ENCODE measurements around the gene BANF2. TPM values are rescaled to one million over a fixed set of nuclear protein-coding genes. Genes with fewer than 3 reads are reported as not detected.

BANF2 gene
- total and polyA plus RNA-seq, 2 of the 4 experiments (the other 2 are of a cell fraction) = not detected

- TF ChIP-seq POLR2A (IDR thresholded peaks at IDR 0.05; ENCODE audit: low read depth, low read length) (no peak), BHLHE40 (IDR thresholded peaks at IDR 0.05; ENCODE audit: low read depth, low read length) (no peak), RAD21 (IDR thresholded peaks at IDR 0.05; ENCODE audit: low read length) (no peak), FOS (IDR thresholded peaks at IDR 0.05; ENCODE audit: low read depth, low read length) (no peak), USF2 (IDR thresholded peaks at IDR 0.05; ENCODE audit: low read depth, low read length) (no peak), NFE2L2 (IDR thresholded peaks at IDR 0.05; ENCODE audit: low read depth, low read length) (no peak), MAFK (IDR thresholded peaks at IDR 0.05; ENCODE audit: low read depth, low read length) (no peak), CEBPB (IDR thresholded peaks at IDR 0.05; ENCODE audit: low read depth, low read length) (no peak), RFX5 (IDR thresholded peaks at IDR 0.05; ENCODE audit: low read depth, low read length) (no peak), SMC3 (IDR thresholded peaks at IDR 0.05; ENCODE audit: low read depth, low read length) (no peak), MAZ (IDR thresholded peaks at IDR 0.05; ENCODE audit: borderline replicate concordance, low read depth, low read length) (no peak)
- in situ Hi-C loops (cut with MboI; ENCODE audit: low sequenced_read_pairs) (no loop called here), dilution Hi-C loops (cut with HindIII; ENCODE audit: low sequenced_read_pairs, unreplicated experiment) (no loop called here), intact Hi-C loops (cut with micrococcal nuclease) (loop anchor here (1.0 to 5.0 kb wide), 4 partner anchors 71 to 258 kb away; no protein-coding TSS in a partner anchor)
- Histone ChIP-seq H4K8ac (ENCODE audit: low read depth in 2 of 2, low read length in 2 of 2) (peak overlapping the region in 1 of 2 experiments; percentile 68; a peak in 1 of 4 replicates), H2AK9ac (replicated peaks; ENCODE audit: low read depth, low read length, poor library complexity) (peak overlapping the region; percentile 99), H3K27ac (ENCODE audit: insufficient read depth, low read length) (peak overlapping the region; percentile 94), H3K4me2 (ENCODE audit: low read depth, low read length) (no peak overlapping the region), H3K4me1 (ENCODE audit: control insufficient read depth, insufficient read depth, low read length) (peaks cover 15% of the 10 kb centered on the region), H2BK5ac (ENCODE audit: low read depth, low read length, poor library complexity, severe bottlenecking) (peak overlapping the region; percentile 90), H4K91ac (ENCODE audit: insufficient read depth, low read depth, low read length) (peak overlapping the region; percentile 48; the same call in 1 of the 2 replicates), H3K56ac (ENCODE audit: extremely low read depth, insufficient read depth, low read length) (peak overlapping the region; percentile 53), H2BK15ac (ENCODE audit: low read depth, low read length) (no peak overlapping the region), H3K9me1 (ENCODE audit: insufficient read depth, low read length) (peaks cover 18% of the 10 kb centered on the region), H3K4me3 (ENCODE audit: insufficient read depth, low read depth, low read length) (peak overlapping the region; percentile 96), H2AK5ac (ENCODE audit: low read depth, low read length) (no peak overlapping the region; the same call in none of the 2 replicates), H4K20me1 (ENCODE audit: insufficient read depth, low read length) (peaks cover 43% of the 10 kb centered on the region), H3K27me3 (ENCODE audit: control insufficient read depth, insufficient read depth, low read length) (peaks cover 4% of the 10 kb centered on the region), H3K79me1 (ENCODE audit: low read depth in 1 of 2, low read length in 2 of 2) (peaks cover 0 to 28% of the 10 kb centered on the region in 2 experiments; a peak in 2 of 4 replicates), H3K18ac (ENCODE audit: low read depth, low read length) (peak overlapping the region; percentile 11; the same call in 1 of the 2 replicates), H2BK20ac (ENCODE audit: low read depth, low read length) (no peak overlapping the region), H3K9me3 (ENCODE audit: control insufficient read depth, insufficient read depth, low read length) (peaks cover 4% of the 10 kb centered on the region), H3K9ac (ENCODE audit: low read depth, low read length) (peak overlapping the region; percentile 86), H3K14ac (replicated peaks; ENCODE audit: low read depth, low read length) (0 out of 2 replicates have a peak overlapping the region, but pooled peaks have one; percentile 55), H4K5ac (ENCODE audit: low read depth, low read length) (no peak overlapping the region; the same call in 1 of the 2 replicates), H2AFZ (replicated peaks; ENCODE audit: low read length, poor library complexity) (peak overlapping the region; percentile 93), H3K4ac (ENCODE audit: low read depth, low read length) (peak overlapping the region; percentile 87), H3K23ac (ENCODE audit: low read depth, low read length) (no peak overlapping the region), H2BK120ac (ENCODE audit: low read depth, low read length) (no peak overlapping the region), H3K36me3 (ENCODE audit: control insufficient read depth, insufficient read depth, low read length) (peaks cover 21% of the 10 kb centered on the region)
- ChIA-PET CTCF (interaction anchor here (0.7 to 2.2 kb wide), 10 partner anchors 29 to 217 kb away, joined by 3 to 8 read pairs (median 4); no protein-coding TSS in a partner anchor), POLR2A (ENCODE audit: unreplicated experiment) (interaction anchor here (0.7 to 2.0 kb wide), 7 partner anchors 10 to 214 kb away, joined by 3 to 5 read pairs (median 4); no protein-coding TSS in a partner anchor)
- 1% methylated on average over 23 of the region's 65 CpGs; no CpG with 5 or more reads in 1 of the 2 experiments for WGBS, 2 experiments (ENCODE audit: extremely low coverage in 2 of 2, insufficient read length in 1 of 2)
- no TSS peak for BruUV-seq (replicated peaks)
- DNase-seq = no peak
- peak; percentile 2 for ATAC-seq (ENCODE audit: low read depth)
These were observed 18.1 kb upstream of the BANF2 start for GRCh38 chr20:17681726-17682102.

Data from IMR-90 (cell line).